HG03108 (cell line): ENCODE data around the gene ZYG11B.
A peak's percentile ranks its signal among the peaks of the same experiment; 100 is the strongest.
"Not testable (repeated sequence)": the region's sequence is repeated elsewhere in the genome, so short reads cannot be mapped to it uniquely, and the experiment has no call there.

Source experiments
- ATAC-seq: cut with Tn5 transposase; IDR thresholded peaks from one replicate; pipeline ENCODE4 v1.9.1; 2021; ENCODE audit warnings: moderate library complexity; ENCODE audit not compliant: unreplicated experiment

Gene ZYG11B

GRCh38 chr1:52842643-52843310 is 116.5 kb downstream of the ZYG11B start, which contains the start of gene ZYG11A:
Gene ZYG11A (plus strand): TSS chr1:52842760. CDS start chr1:52842884, 124 bp downstream.
- ATAC-seq = peak; percentile 92

- ATAC-seq = not testable (repeated sequence)
Measured at GRCh38 chr1:52845119-52845518, 118.9 kb downstream of the ZYG11B start.

- no peak for ATAC-seq
Measured at GRCh38 chr1:52848423-52848822, 122.2 kb downstream of the ZYG11B start.

DNA sequence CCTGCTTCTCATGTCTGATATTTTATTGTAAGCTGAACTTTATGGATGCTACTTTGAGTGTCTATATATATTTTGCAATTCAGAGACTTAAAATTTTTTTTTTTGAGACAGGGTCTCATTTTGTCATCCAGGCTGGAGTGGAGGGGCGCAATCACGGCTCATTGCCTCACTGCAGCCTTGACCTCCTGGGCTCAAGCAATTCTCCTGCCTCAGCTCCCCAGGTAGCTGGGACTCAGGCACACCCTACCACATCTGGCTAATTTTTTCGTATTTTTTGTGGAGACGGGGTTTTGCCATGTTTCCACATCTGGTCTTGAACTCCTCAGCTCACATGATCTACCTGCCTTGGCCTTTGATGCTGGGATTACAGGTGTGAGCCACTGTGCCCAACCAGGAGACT is 124.7 kb downstream of the ZYG11B start:
- no peak for ATAC-seq

DNA sequence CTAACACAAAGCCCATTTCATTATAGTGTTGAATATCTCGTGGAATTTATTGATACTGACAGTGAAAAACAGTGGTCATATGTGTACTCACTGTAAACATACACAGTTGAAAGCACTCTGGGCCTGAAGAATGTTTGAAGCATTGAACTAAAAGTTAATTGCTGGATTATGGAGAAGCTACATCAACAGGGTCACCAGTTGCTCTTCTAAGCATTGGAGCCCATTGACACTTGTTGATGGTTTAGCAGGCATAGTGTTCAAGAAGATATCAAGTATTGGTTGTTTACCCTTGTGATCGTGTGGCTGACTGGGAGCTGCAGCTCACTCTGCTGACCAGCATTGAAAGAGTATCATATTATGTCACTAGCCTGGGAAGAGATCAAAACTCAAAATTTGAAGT is 126.6 kb downstream of the ZYG11B start:
- no peak for ATAC-seq

- no peak for ATAC-seq
Measured at GRCh38 chr1:52855584-52855983, 129.3 kb downstream of the ZYG11B start.

DNA sequence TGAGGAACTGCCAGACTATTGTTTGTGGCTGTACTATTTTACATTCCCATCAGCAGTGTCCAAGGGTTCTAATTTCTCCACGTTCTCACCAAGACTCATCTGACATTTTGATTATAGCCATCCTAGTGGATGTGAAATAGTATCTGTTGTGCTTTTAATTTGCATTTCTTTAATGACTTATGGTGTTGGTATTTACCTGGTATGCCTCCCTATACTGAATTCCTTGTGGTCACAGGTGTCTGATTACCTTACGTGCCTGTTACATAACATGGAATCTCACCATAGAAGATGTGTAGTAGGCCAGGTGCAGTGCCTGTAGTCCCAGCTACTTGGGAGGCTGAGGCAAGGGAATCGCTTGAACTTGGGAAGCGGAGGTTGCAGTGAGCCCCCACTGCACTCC is 129.8 kb downstream of the ZYG11B start:
- ATAC-seq = no peak

GRCh38 chr1:52857443-52857842 is 131.2 kb downstream of the ZYG11B start:
- ATAC-seq = no peak

- ATAC-seq = no peak
Measured at GRCh38 chr1:52862666-52863458, 136.6 kb downstream of the ZYG11B start.

DNA sequence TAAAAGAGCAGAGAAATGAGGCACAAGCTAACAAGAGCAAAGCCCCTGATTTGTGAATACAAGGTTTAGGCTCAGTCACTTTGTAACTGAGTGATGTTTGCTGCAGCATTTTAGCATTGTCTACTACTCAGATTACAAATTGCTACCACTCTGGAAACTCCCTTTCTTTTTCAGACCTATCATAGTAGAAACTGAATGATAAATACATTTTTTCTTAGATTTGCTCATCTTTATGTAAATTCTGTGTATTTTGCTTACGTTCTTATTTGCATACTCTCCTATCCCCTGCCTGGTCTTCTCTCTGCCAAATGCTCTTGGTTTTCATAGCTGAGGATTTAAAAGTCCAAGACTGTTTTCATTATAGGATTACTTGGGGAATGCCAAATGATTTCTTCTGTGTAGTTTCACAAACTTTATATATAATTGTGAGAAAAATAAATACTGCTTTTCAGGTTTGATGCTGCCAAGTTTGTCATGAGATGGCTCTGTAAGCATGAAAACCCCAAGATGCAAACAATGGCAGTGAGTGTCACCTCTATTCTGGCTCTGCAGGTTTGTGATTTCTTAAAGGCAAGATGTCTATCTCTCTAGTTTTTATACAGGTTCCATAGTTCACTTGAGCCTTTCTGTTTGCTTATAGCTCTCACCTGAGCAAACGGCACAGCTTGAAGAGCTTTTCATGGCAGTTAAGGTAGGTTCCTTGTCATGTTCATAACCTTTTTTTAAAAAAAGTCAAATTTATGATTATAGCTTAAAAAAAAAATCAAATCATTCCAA is 141.0 kb downstream of the ZYG11B start:
- peak; percentile 91 for ATAC-seq

- not testable (repeated sequence) for ATAC-seq
Measured at GRCh38 chr1:52869727-52870126, 143.5 kb downstream of the ZYG11B start.

- ATAC-seq = no peak
Measured at GRCh38 chr1:52876843-52877242, 150.6 kb downstream of the ZYG11B start.
